ENCODE measurements around the gene YOD1. TPM values are rescaled to one million over a fixed set of nuclear protein-coding genes. Genes with fewer than 3 reads are reported as not detected.

Gene YOD1
- total and polyA plus RNA-seq, 2 of the 4 experiments (the other 2 are of a cell fraction), result 1.8 to 5.4 TPM

DNA sequence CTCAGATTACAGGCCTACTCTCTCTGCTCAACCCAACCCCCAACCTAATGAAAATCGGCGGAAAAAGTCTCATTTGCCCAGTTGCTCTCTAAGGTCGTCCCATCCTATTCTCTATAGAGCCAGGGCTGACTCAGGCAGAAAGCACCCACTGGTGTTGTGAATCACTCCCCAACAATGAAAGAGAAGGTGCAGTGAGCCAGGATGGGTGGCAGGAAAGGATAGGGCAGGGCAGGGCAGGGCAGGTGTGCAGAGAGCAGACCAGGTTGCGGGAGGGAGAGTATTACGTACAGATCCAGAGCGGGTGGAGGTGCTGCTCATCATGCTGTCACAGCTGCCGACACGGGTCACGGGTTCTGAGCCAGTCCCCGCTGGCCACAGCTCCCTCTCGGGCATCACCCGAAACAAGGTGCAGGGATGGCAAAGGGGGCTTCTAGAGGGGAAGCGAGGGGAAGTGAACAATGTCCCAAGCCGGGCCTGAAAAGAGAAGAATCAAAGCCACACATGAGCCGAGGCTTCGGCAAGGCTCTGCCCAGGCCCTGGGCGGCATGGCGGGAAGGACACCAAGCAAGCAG is 23.7 kb downstream of the YOD1 start:
- peaks cover 3% of the 10 kb centered on the region; the same call in 1 of the 2 replicates for H3K9me1 ChIP-seq (ENCODE audit: insufficient read depth, low read length)
- dilution Hi-C loops (cut with HindIII; ENCODE audit: low sequenced_read_pairs, unreplicated experiment) (no loop called here), intact Hi-C loops (cut with micrococcal nuclease) (no loop called here), in situ Hi-C loops (cut with MboI; ENCODE audit: low sequenced_read_pairs) (no loop called here)
- no peak overlapping the region for H3K9ac ChIP-seq (ENCODE audit: low read depth, low read length)
- H3K27ac ChIP-seq (ENCODE audit: insufficient read depth, low read length), result no peak overlapping the region
- H3K4ac ChIP-seq (ENCODE audit: low read depth, low read length), result no peak overlapping the region
- H4K20me1 ChIP-seq (ENCODE audit: insufficient read depth, low read length), result no peaks in the 10 kb centered on the region
- H3K4me1 ChIP-seq (ENCODE audit: control insufficient read depth, insufficient read depth, low read length), result peaks cover 6% of the 10 kb centered on the region
- H2BK20ac ChIP-seq (ENCODE audit: low read depth, low read length), result no peak overlapping the region
- no peaks in the 10 kb centered on the region for H3K36me3 ChIP-seq (ENCODE audit: control insufficient read depth, insufficient read depth, low read length)
- peaks cover 10% of the 10 kb centered on the region for H3K27me3 ChIP-seq (ENCODE audit: control insufficient read depth, insufficient read depth, low read length)
- H3K23ac ChIP-seq (ENCODE audit: low read depth, low read length), result no peak overlapping the region
- 86% methylated on average over 9 of the region's 18 CpGs; no CpG with 5 or more reads in 1 of the 2 experiments for whole genome bisulfite sequencing, 2 experiments (ENCODE audit: extremely low coverage in 2 of 2, insufficient read length in 1 of 2)
- no peak overlapping the region for H3K18ac ChIP-seq (ENCODE audit: low read depth, low read length)
- H3K56ac ChIP-seq (ENCODE audit: extremely low read depth, insufficient read depth, low read length), result no peak overlapping the region
- no peak overlapping the region for H4K91ac ChIP-seq (ENCODE audit: insufficient read depth, low read depth, low read length)
- H2AFZ ChIP-seq (replicated peaks; ENCODE audit: low read length, poor library complexity), result no peak overlapping the region
- H3K79me1 ChIP-seq (ENCODE audit: low read depth in 1 of 2, low read length in 2 of 2), result no peaks in the 10 kb centered on the region
- ChIA-PET CTCF (interaction anchor here (0.6 kb wide), 1 partner anchor 259 kb away, joined by 3 read pairs; no protein-coding TSS in a partner anchor), POLR2A (ENCODE audit: unreplicated experiment) (no interaction called here)
- no peak overlapping the region for H3K4me3 ChIP-seq (ENCODE audit: insufficient read depth, low read depth, low read length)
- no peak overlapping the region for H2BK5ac ChIP-seq (ENCODE audit: low read depth, low read length, poor library complexity, severe bottlenecking)
- TF ChIP-seq CTCF (conservative IDR thresholded peaks at IDR 0.05; ENCODE audit: low read depth, low read length) (no peak), ELK1 (IDR thresholded peaks at IDR 0.05; ENCODE audit: borderline replicate concordance, low read depth, low read length) (no peak), RAD21 (IDR thresholded peaks at IDR 0.05; ENCODE audit: low read length) (no peak), MAFK (IDR thresholded peaks at IDR 0.05; ENCODE audit: low read depth, low read length) (no peak), FOS (IDR thresholded peaks at IDR 0.05; ENCODE audit: low read depth, low read length) (no peak), SMC3 (IDR thresholded peaks at IDR 0.05; ENCODE audit: low read depth, low read length) (no peak), RCOR1 (IDR thresholded peaks at IDR 0.05; ENCODE audit: insufficient replicate concordance, low read length) (no peak), MXI1 (IDR thresholded peaks at IDR 0.05; ENCODE audit: borderline replicate concordance, low read depth, low read length) (no peak)
- H2BK15ac ChIP-seq (ENCODE audit: low read depth, low read length), result no peak overlapping the region
- H3K14ac ChIP-seq (replicated peaks; ENCODE audit: low read depth, low read length), result no peak overlapping the region
- BruUV-seq (replicated peaks), result no TSS peak
- H4K8ac ChIP-seq (ENCODE audit: low read depth in 2 of 2, low read length in 2 of 2), result no peak overlapping the region
- no peak overlapping the region for H4K5ac ChIP-seq (ENCODE audit: low read depth, low read length)
- H2BK120ac ChIP-seq (ENCODE audit: low read depth, low read length), result no peak overlapping the region
- ATAC-seq (ENCODE audit: low read depth) (no peak), DNase-seq (peak; percentile 22)
- no peak overlapping the region for H3K4me2 ChIP-seq (ENCODE audit: low read depth, low read length)
- H2AK9ac ChIP-seq (replicated peaks; ENCODE audit: low read depth, low read length, poor library complexity), result no peak overlapping the region
- H2AK5ac ChIP-seq (ENCODE audit: low read depth, low read length), result no peak overlapping the region
- no peaks in the 10 kb centered on the region for H3K9me3 ChIP-seq (ENCODE audit: control insufficient read depth, insufficient read depth, low read length)

Data from IMR-90 (cell line).